ENCODE data around the gene ZNF768. TPM values are rescaled to one million over a fixed set of nuclear protein-coding genes. Genes with fewer than 3 reads are reported as not detected.

The ZNF768 gene
- total and polyA plus RNA-seq, 2 of the 13 experiments (the other 11 are each of a cell fraction or from before 2014, with no cell fraction given): 26.7 to 34.4 TPM

- TF ChIP-seq ARID4A (CRISPR knock-in tag; IDR thresholded peaks at IDR 0.05; ENCODE audit: borderline replicate concordance) (peak; percentile 95), ZNF549 (CRISPR knock-in tag; IDR thresholded peaks at IDR 0.05) (no peak), CCDC6 (CRISPR knock-in tag; IDR thresholded peaks at IDR 0.05) (peak; percentile 94), AKNA (CRISPR knock-in tag; IDR thresholded peaks at IDR 0.05; ENCODE audit: borderline replicate concordance) (no peak), BCLAF1 (IDR thresholded peaks at IDR 0.05) (no peak), ZNF768 (CRISPR knock-in tag; IDR thresholded peaks at IDR 0.05) (no peak; the same call in 1 of the 2 replicates), THRA (CRISPR knock-in tag; IDR thresholded peaks at IDR 0.05; ENCODE audit: borderline replicate concordance) (peak; percentile 66), ZNF512 (CRISPR knock-in tag; IDR thresholded peaks at IDR 0.05) (no peak), ZFP36 (IDR thresholded peaks at IDR 0.05; ENCODE audit: borderline replicate concordance, low read depth, low read length, partially characterized antibody) (no peak), ZNF615 (CRISPR knock-in tag; IDR thresholded peaks at IDR 0.05; ENCODE audit: borderline replicate concordance) (no peak; the same call in 1 of the 2 replicates), CEBPG (CRISPR knock-in tag; IDR thresholded peaks at IDR 0.05) (peak; percentile 14; the same call in 1 of the 2 replicates), ZNF614 (CRISPR knock-in tag; IDR thresholded peaks at IDR 0.05; ENCODE audit: borderline replicate concordance) (no peak; the same call in 1 of the 2 replicates)
These were observed 31.8 kb upstream of the ZNF768 start, which contains the start of gene ZNF764 (continued) for GRCh38 chr16:30557957-30558788.

Measured in HepG2 (cell line).